GM12891 (cell line): ENCODE measurements around the gene LRRIQ4.

Source experiments
- PAX5 ChIP-seq: IDR thresholded peaks from 2 replicates; pipeline ENCODE4 v1.6.1; 2011; ENCODE audit warnings: low read length, moderate library complexity, mild to moderate bottlenecking; ENCODE audit not compliant: insufficient read depth, severe bottlenecking
- POLR2A ChIP-seq: IDR thresholded peaks from 2 replicates; pipeline ENCODE4 v1.6.1; 2011; ENCODE audit warnings: low read depth, low read length, control low read depth
- POLR2AphosphoS5 ChIP-seq: IDR thresholded peaks from 2 replicates; pipeline ENCODE4 v1.6.1; 2011; ENCODE audit warnings: low read depth, low read length, control low read depth
- TAF1 ChIP-seq: IDR thresholded peaks from 2 replicates; pipeline ENCODE4 v1.6.1; 2011; ENCODE audit warnings: low read depth, low read length, control low read depth

- TF ChIP-seq POLR2AphosphoS5: no peak
- TF ChIP-seq POLR2A: no peak
- TF ChIP-seq TAF1: no peak
- TF ChIP-seq PAX5: no peak
These were observed 22.5 kb upstream of the LRRIQ4 start for GRCh38 chr3:169790219-169790618.
